Stimulated activated memory B cell treated with anti-CD40 and anti-IgM and Interleukin-4, amounts not matched to agents 10 μg/mL and 1 μg/mL and 100 μg/mL, for 72 hours (primary cell): ENCODE measurements around the gene RPL37A.

Source experiments
- ATAC-seq: fragments of 150-1000 bp; cut with Tn5 transposase; 2 replicates; pipeline ENCODE4 v1.10.0; 2021
- H3K27ac Mint-ChIP-seq: one replicate; pipeline ENCODE4 v1.8.0; 2022; ENCODE audit warnings: mild to moderate bottlenecking, mixed read lengths
- H3K27me3 Mint-ChIP-seq: one replicate; pipeline ENCODE4 v1.8.0; 2022; ENCODE audit warnings: mixed read lengths
- H3K36me3 Mint-ChIP-seq: one replicate; pipeline ENCODE4 v1.8.0; 2022; ENCODE audit warnings: mixed read lengths
- H3K4me1 Mint-ChIP-seq: one replicate; pipeline ENCODE4 v1.8.0; 2022; ENCODE audit warnings: mixed read lengths
- H3K4me3 Mint-ChIP-seq: one replicate; pipeline ENCODE4 v1.8.0; 2022; ENCODE audit warnings: mild to moderate bottlenecking, moderate library complexity, mixed read lengths
- H3K9me3 Mint-ChIP-seq: one replicate; pipeline ENCODE4 v1.8.0; 2022; ENCODE audit warnings: mixed read lengths

RPL37A gene

DNA sequence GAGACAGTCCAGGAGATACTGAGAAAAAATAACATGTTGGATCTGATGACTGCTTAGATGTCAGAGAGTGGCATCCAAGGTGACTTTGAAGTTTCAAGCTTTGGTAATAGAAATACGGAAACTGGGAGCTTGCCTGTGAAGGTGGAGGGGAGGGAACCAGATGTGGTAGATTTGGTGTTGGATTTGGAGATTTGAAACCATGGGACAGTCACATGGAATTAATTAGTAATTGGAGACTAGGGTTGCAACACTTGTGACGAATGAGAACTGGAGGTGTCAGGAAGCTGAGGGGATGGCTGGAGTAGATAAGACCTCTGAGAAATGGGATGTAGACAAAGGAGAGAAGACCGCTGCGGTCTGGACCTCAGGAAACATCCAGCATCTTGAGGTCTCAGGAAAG is 46.7 kb downstream of the RPL37A start:
- Mint-ChIP-seq H3K9me3 (no peaks in the 10 kb centered on the region), H3K27ac (no peak overlapping the region), H3K27me3 (peaks cover 26% of the 10 kb centered on the region), H3K4me1 (no peaks in the 10 kb centered on the region), H3K4me3 (no peak overlapping the region), H3K36me3 (no peaks in the 10 kb centered on the region)
- no peak for ATAC-seq

DNA sequence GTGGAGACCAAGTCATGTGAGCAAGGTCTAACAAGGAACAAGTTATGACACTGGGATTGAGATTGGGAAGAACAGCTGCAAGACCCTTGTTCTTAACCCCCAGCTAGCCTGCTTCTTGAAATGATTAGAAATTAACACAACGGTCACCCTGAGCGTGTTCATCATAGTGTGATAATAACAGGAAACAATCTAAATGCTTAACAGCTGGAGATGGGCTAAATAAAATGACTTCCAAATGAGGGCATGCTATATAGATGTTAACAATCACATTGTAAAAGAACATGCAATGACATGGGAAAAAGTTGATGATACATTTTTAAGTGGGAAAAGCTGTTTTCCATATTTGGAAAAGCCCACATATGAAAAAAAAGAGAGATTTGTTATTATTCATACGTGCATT is 47.6 kb downstream of the RPL37A start:
- no peak for ATAC-seq
- no peaks in the 10 kb centered on the region for H3K9me3 Mint-ChIP-seq
- no peak overlapping the region for H3K4me3 Mint-ChIP-seq
- peaks cover 31% of the 10 kb centered on the region for H3K27me3 Mint-ChIP-seq
- no peak overlapping the region for H3K27ac Mint-ChIP-seq
- H3K4me1 Mint-ChIP-seq: no peaks in the 10 kb centered on the region
- H3K36me3 Mint-ChIP-seq: no peaks in the 10 kb centered on the region

DNA sequence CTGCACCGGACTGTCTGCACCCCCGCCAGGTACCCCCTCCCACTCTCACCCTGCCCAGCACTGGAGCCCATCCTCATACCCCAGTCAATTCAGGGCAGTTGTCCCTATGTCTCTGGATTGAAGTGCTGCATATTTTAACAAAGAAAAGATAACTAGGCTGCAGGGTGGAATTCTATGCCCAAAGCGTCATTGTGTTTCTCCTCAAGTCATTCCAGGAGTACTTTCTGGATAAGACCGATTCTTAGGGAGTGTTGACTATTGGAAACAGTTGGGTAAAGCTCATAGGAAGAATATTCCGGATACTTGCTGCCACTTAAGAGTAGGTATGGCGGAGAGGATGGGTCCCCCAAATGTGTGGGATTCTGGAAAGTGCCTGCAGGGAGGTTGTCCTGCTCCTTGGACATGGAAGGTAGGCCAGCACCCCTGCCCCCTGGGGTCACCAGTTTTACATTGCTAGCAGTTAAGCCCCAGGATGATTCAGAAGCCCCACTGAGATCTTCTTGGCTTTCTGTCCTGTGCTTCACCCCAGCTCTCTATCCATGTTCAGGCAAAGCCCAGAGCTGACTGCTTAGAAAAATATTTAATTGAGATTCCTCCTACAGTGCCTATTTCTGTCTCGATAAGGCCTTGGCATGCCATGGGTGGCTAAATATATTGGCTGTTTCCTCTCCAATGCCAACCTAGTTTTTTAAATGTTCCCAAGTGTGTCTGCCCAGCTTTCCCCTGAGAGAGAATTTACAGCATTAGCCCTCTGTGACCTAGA is 48.2 kb downstream of the RPL37A start:
- Mint-ChIP-seq H3K4me1 (no peaks in the 10 kb centered on the region), H3K36me3 (no peaks in the 10 kb centered on the region), H3K4me3 (no peak overlapping the region), H3K9me3 (no peaks in the 10 kb centered on the region), H3K27ac (no peak overlapping the region), H3K27me3 (peaks cover 36% of the 10 kb centered on the region)
- no peak for ATAC-seq

DNA sequence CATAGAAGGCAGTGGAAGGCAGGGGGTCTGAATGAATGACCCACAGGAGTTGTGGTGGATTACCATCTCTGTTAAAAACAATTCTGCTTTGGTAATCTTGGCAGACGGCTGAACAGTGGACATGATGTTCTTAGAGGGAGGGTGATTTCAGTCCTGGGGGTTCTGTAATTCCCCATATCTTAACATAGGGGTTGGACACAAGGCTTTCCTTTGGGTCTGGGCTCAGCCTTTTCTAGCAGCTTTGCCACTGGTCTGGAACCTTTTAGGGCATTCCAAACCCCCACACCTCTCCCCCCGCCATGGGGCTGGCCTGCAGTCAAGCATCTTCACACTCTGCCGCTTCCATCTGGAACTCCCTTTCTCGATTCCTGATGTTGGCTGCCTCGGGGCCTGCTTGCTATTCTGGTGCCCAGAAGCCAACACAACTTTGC is 50.3 kb downstream of the RPL37A start:
- H3K4me3 Mint-ChIP-seq: no peak overlapping the region
- no peak overlapping the region for H3K27ac Mint-ChIP-seq
- H3K4me1 Mint-ChIP-seq: no peaks in the 10 kb centered on the region
- peaks cover 44% of the 10 kb centered on the region for H3K27me3 Mint-ChIP-seq
- no peak for ATAC-seq
- H3K36me3 Mint-ChIP-seq: no peaks in the 10 kb centered on the region
- no peaks in the 10 kb centered on the region for H3K9me3 Mint-ChIP-seq

DNA sequence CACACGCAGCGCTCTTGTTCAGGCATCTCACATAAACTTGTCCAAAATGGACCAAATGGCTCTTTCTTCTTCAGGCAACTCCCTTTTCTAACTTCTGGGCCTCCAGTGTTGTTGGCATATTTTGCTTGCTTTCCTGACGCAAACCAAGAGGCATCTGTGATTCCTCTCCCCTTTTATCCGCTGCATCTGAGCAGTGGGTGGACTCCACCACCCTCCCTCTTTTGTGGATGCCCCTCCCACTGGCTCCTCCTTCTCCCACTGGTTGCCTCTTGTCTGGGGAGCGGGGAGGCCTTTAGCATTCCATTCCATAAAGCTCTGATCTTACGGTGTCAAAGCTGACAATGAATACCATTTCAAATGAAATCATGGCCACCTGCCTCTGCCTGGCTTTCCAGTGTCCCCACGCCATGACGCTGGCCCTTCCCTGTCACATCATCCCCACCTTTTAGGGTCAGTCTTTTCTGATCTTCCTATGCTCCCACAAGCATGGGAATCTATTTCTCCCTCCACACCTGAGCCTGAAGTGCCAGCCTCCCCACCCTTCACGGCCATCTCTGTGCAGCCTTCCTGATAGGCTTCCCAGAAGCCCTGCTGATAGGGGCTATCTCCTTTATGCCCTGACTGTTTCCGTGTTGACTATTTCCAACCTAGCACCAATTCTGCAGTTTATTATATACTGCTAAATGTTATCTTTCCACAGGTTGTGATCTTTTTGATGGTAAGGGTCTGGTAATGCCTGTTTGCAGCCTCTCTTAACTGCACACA is 51.5 kb downstream of the RPL37A start:
- H3K36me3 Mint-ChIP-seq: no peaks in the 10 kb centered on the region
- no peaks in the 10 kb centered on the region for H3K4me1 Mint-ChIP-seq
- no peak for ATAC-seq
- no peak overlapping the region for H3K4me3 Mint-ChIP-seq
- peaks cover 36% of the 10 kb centered on the region for H3K27me3 Mint-ChIP-seq
- H3K27ac Mint-ChIP-seq: no peak overlapping the region
- H3K9me3 Mint-ChIP-seq: no peaks in the 10 kb centered on the region

DNA sequence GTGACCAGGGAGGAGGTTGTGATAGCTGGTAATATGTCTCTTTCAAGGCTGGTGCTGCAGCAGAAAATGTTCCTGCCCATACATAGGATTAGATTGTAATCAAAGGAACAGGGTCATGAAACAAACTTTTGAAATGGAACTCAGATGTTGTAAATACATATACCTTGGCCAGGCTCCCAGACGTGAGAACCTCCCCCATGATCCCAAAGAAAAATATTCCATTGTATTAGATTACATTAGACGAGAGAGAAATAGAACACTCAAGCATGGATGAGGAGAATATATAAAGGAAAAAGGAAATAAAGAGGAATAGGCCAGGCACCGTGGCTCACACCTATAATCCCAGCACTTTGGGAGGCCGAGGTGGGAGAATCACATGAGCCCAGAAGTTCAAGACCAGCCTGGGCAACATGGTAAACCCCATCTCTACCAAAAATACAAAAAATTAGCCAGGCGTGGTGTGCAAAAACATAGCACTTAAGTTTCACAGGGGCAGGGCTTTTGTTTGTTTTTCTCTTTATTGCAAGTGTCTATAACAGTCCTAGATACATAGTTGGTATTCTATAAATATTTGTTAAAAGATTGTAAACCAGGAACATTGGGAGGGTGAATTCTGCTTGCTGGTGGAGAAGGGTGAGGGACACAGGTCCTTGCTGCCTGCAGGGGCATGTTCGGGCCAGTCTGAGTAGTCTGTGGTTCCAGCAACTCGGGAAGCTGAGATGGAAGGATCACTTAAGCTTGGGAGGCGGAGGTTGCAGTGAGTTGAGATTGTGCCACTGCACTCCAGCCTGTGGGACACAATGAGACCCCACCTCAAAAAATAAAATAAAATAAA is 52.8 kb downstream of the RPL37A start:
- ATAC-seq: no peak
- H3K4me1 Mint-ChIP-seq: no peaks in the 10 kb centered on the region
- H3K4me3 Mint-ChIP-seq: no peak overlapping the region
- peaks cover 26% of the 10 kb centered on the region for H3K27me3 Mint-ChIP-seq
- H3K9me3 Mint-ChIP-seq: no peaks in the 10 kb centered on the region
- H3K27ac Mint-ChIP-seq: no peak overlapping the region
- no peaks in the 10 kb centered on the region for H3K36me3 Mint-ChIP-seq

DNA sequence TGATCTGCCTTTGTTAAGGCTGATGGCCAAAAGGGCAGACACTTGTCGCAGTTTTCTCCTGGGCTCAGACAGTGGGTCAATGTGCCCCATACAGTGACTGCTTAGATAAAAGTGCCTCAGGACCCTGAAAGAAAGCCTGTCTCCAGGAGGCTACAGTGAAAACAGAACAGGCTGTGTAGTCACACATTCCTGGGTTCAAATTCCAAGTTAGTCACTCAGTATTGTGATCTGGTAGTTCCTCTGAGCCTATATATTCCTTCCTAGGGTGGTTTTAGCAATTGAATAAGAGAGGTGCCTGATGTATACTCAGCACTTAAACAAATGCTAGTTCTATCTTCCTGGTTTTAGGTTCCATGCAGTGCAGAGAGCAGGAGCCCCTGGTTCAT is 54.4 kb downstream of the RPL37A start:
- Mint-ChIP-seq H3K4me3 (no peak overlapping the region), H3K9me3 (no peaks in the 10 kb centered on the region), H3K27ac (no peak overlapping the region), H3K36me3 (no peaks in the 10 kb centered on the region), H3K4me1 (no peaks in the 10 kb centered on the region), H3K27me3 (peaks cover 37% of the 10 kb centered on the region)
- ATAC-seq: no peak
